Upper lobe of right lung (tissue), 1 donor: Measurements from ENCODE around the gene BRMS1L. TPM values are rescaled to one million over a fixed set of nuclear protein-coding genes. Genes with fewer than 3 reads are reported as not detected.

Experiments
- ATAC-seq: fragments of 200-7000 bp; cut with Tn5 transposase; one replicate; pipeline ENCODE4 v1.9.1; 2020; ENCODE audit warnings: mild to moderate bottlenecking, moderate library complexity
- DNase-seq: peaks from one replicate; pipeline ENCODE4 v3.0.0-alpha.2; 2020
- H3K27ac ChIP-seq: fragments of 200-600 bp; one replicate; pipeline ENCODE4 v1.8.0; 2022
- H3K27me3 ChIP-seq: fragments of 200-600 bp; one replicate; pipeline ENCODE4 v1.8.0; 2022; ENCODE audit warnings: mild to moderate bottlenecking
- H3K36me3 ChIP-seq: fragments of 200-600 bp; one replicate; pipeline ENCODE4 v1.8.0; 2022
- H3K4me1 ChIP-seq: fragments of 200-600 bp; one replicate; pipeline ENCODE4 v1.8.0; 2022
- H3K4me3 ChIP-seq: fragments of 200-600 bp; one replicate; pipeline ENCODE4 v1.8.0; 2022; ENCODE audit warnings: mild to moderate bottlenecking
- H3K9me3 ChIP-seq: fragments of 200-600 bp; one replicate; pipeline ENCODE4 v1.8.0; 2022
- CTCF ChIP-seq: fragments of 200-600 bp; IDR thresholded peaks from one replicate; pipeline ENCODE4 v1.8.0; 2022; ENCODE audit warnings: antibody characterized with exemption
- intact Hi-C: fragments of 100-400 bp; cut with DNase I; formaldehyde crosslinking; loops from one replicate; pipeline ENCODE4 v1.11.0; 2022
- total RNA-seq: library from RNA; stranded (reverse); fragmentation: NEBNext Ultra II Directional; extraction: Animal tissue kit (Norgen Biotek cat#: 25700); gene quantifications from one replicate; pipeline ENCODE4 v1.2.1, GENCODE V29; 2021
- donor health status: DM: no; HTN: yes; CAD: no; lungs with severe emphysema.

Gene BRMS1L
- total RNA-seq, 1 donor from 2014 or later = 7.0 TPM

- TF ChIP-seq CTCF = no peak
- DNase-seq (no peak), ATAC-seq (no peak)
- Histone ChIP-seq H3K27me3 (no peaks in the 10 kb centered on the region), H3K4me3 (no peak overlapping the region), H3K27ac (no peak overlapping the region), H3K36me3 (peaks cover 16% of the 10 kb centered on the region), H3K4me1 (no peaks in the 10 kb centered on the region), H3K9me3 (no peaks in the 10 kb centered on the region)
- intact Hi-C loops = no loop called here
These were observed 41.1 kb downstream of the BRMS1L start for GRCh38 chr14:35867280-35867629.

GRCh38 chr14:35875296-35875695, 49.2 kb downstream of the BRMS1L start:
- ATAC-seq = no peak
- Histone ChIP-seq H3K4me1 (peaks cover 7% of the 10 kb centered on the region), H3K27ac (no peak overlapping the region), H3K36me3 (no peaks in the 10 kb centered on the region), H3K9me3 (no peaks in the 10 kb centered on the region), H3K27me3 (no peaks in the 10 kb centered on the region), H3K4me3 (no peak overlapping the region)
- intact Hi-C loops = no loop called here
- no peak for TF ChIP-seq CTCF
- no peak for DNase-seq

- H3K4me1 ChIP-seq = peaks cover 7% of the 10 kb centered on the region
- DNase-seq (no peak), ATAC-seq (peak; percentile 75)
- no peaks in the 10 kb centered on the region for H3K27me3 ChIP-seq
- no peaks in the 10 kb centered on the region for H3K36me3 ChIP-seq
- H3K9me3 ChIP-seq = no peaks in the 10 kb centered on the region
- H3K4me3 ChIP-seq = no peak overlapping the region
- no peak for TF ChIP-seq CTCF
- intact Hi-C loops = no loop called here
- H3K27ac ChIP-seq = no peak overlapping the region
These were observed 51.1 kb downstream of the BRMS1L start for GRCh38 chr14:35877276-35877675.

GRCh38 chr14:35878272-35879150, 52.4 kb downstream of the BRMS1L start:
- H3K27me3 ChIP-seq = no peaks in the 10 kb centered on the region
- H3K4me1 ChIP-seq = peaks cover 7% of the 10 kb centered on the region
- no peaks in the 10 kb centered on the region for H3K9me3 ChIP-seq
- no peak for DNase-seq
- no peak for TF ChIP-seq CTCF
- peak; percentile 58 for ATAC-seq
- H3K4me3 ChIP-seq = no peak overlapping the region
- intact Hi-C loops = no loop called here
- H3K27ac ChIP-seq = peak overlapping the region; percentile 11
- H3K36me3 ChIP-seq = no peaks in the 10 kb centered on the region

- H3K4me3 ChIP-seq = no peak overlapping the region
- no peak for ATAC-seq
- intact Hi-C loops = no loop called here
- no peak for TF ChIP-seq CTCF
- H3K27me3 ChIP-seq = no peaks in the 10 kb centered on the region
- no peak overlapping the region for H3K27ac ChIP-seq
- H3K36me3 ChIP-seq = no peaks in the 10 kb centered on the region
- H3K9me3 ChIP-seq = no peaks in the 10 kb centered on the region
- H3K4me1 ChIP-seq = peaks cover 7% of the 10 kb centered on the region
- DNase-seq = no peak
These were observed 53.1 kb downstream of the BRMS1L start for GRCh38 chr14:35879151-35879648.
